Common myeloid progenitor, CD34-positive (primary cell): ENCODE data around the gene RELL1.

ENCODE experiments used
- CTCF ChIA-PET: fragments of 350-600 bp; sonication (Branson Sonifier 250); formaldehyde crosslinking; loops from one replicate; lab custom pipeline; 2021; ENCODE audit warnings: antibody characterized with exemption; lab: Charles Lee
- POLR2A ChIA-PET: fragments of 350-600 bp; sonication (Branson Sonifier 250); formaldehyde crosslinking; loops from one replicate; lab custom pipeline; 2021; ENCODE audit warnings: antibody characterized with exemption; lab: Charles Lee
- DNase-seq, 3 donors: peaks; one replicate each; pipeline versions ENCODE4 v3.0.0 to v3.0.0-alpha.2; 2013
- H3K27ac ChIP-seq, 2 experiments: 1 replicate in 1 of 2; 2 replicates in 1 of 2; pipeline ENCODE4 v1.7.0; 2013; ENCODE audit warnings: inconsistent platforms in 2 of 2, low read length in 2 of 2, mild to moderate bottlenecking in 2 of 2, low read depth in 1 of 2, moderate library complexity in 1 of 2; ENCODE audit not compliant: severe bottlenecking in 2 of 2, insufficient read depth in 1 of 2, poor library complexity in 1 of 2
- H3K27me3 ChIP-seq, 5 experiments: replicated peaks in 2 of 5; 1 replicate in 3 of 5; 2 replicates in 2 of 5; pipeline versions ENCODE4 v1.6.1 to v1.7.0; 2013; ENCODE audit warnings: low read length in 4 of 5, mild to moderate bottlenecking in 2 of 5, moderate library complexity in 2 of 5, inconsistent platforms in 1 of 5; ENCODE audit not compliant: insufficient read depth in 5 of 5, control insufficient read depth in 4 of 5
- H3K36me3 ChIP-seq, 4 experiments: 1 replicate in 2 of 4; 2 replicates in 2 of 4; pipeline versions ENCODE4 v1.6.1 to v1.7.0; 2013; ENCODE audit warnings: low read length in 3 of 4, control low read depth in 1 of 4, mild to moderate bottlenecking in 1 of 4; ENCODE audit not compliant: control insufficient read depth in 4 of 4, insufficient read depth in 4 of 4
- H3K4me1 ChIP-seq, 4 experiments: 1 replicate in 3 of 4; 2 replicates in 1 of 4; pipeline versions ENCODE4 v1.6.1 to v1.7.1; 2013; ENCODE audit warnings: low read length in 3 of 4, mild to moderate bottlenecking in 3 of 4, control low read depth in 1 of 4, inconsistent platforms in 1 of 4, moderate library complexity in 1 of 4; ENCODE audit not compliant: control insufficient read depth in 4 of 4, insufficient read depth in 4 of 4; ENCODE audit errors: control extremely low read depth in 1 of 4
- H3K4me3 ChIP-seq, 7 experiments: 1 replicate in 4 of 7; 2 replicates in 3 of 7; pipeline versions ENCODE4 v1.5.1 to v1.7.0; 2013; ENCODE audit warnings: mild to moderate bottlenecking in 7 of 7, low read length in 6 of 7, moderate library complexity in 6 of 7, inconsistent platforms in 2 of 7, low read depth in 2 of 7, control low read depth in 1 of 7; ENCODE audit not compliant: insufficient read depth in 4 of 7, control insufficient read depth in 1 of 7; ENCODE audit errors: extremely low read depth in 1 of 7
- H3K9me3 ChIP-seq, 5 experiments: 1 replicate in 4 of 5; 2 replicates in 1 of 5; pipeline versions ENCODE4 v1.6.1 to v1.7.1; 2013; ENCODE audit warnings: low read length in 4 of 5, mild to moderate bottlenecking in 2 of 5, inconsistent platforms in 1 of 5, low read depth in 1 of 5, moderate library complexity in 1 of 5; ENCODE audit not compliant: control insufficient read depth in 4 of 5, insufficient read depth in 2 of 5; ENCODE audit errors: control extremely low read depth in 1 of 5
- WGBS: methylation state at CpG from one replicate; pipeline ENCODE4 v1.1.5; 2013; ENCODE audit not compliant: insufficient coverage; 5-methylcytosine and 5-hydroxymethylcytosine counted together

The RELL1 gene

DNA sequence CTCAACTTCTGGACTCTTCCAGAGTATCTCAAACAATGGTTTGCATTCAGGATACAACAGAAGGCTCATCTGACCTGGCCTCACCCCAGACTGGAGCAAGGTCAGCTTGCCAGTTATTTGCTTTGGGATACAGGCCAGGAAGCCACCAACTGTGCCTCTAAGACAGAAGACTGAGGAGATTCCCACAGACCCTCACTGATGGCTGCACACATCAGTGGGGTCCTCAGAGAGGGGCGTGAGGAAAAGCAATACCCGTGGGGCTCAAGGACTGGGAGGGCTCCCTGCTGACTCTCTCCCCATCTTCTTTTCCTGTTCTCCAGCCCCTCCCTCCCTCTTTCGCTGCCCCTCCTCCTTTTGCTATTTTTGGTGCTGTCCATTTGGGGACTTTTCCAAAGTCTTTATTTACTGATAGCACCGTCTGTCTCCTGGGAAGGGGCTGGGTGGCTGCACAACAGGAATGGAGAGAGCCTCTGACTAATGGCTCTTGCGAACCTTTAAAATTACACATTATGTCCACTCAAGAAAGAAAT lies 23.2 kb downstream of the RELL1 start:
- Histone ChIP-seq H3K4me1 (peaks cover 8 to 38% (median 19%) of the 10 kb centered on the region in 4 experiments), H3K4me3 (no peak overlapping the region), H3K36me3 (peaks cover 3 to 15% (median 7%) of the 10 kb centered on the region in 4 experiments), H3K9me3 (peaks cover 0 to 3% (median 0%) of the 10 kb centered on the region in 5 experiments), H3K27me3 (no peaks in the 10 kb centered on the region), H3K27ac (no peak overlapping the region)
- POLR2A ChIA-PET = no interaction called here
- CTCF ChIA-PET = interaction anchor here (1.2 to 1.9 kb wide), 2 partner anchors 11 to 16 kb away, joined by 4 read pairs; no protein-coding TSS in a partner anchor
- no peak for DNase-seq
- 93% methylated on average over 3 of the region's 5 CpGs for WGBS

DNA sequence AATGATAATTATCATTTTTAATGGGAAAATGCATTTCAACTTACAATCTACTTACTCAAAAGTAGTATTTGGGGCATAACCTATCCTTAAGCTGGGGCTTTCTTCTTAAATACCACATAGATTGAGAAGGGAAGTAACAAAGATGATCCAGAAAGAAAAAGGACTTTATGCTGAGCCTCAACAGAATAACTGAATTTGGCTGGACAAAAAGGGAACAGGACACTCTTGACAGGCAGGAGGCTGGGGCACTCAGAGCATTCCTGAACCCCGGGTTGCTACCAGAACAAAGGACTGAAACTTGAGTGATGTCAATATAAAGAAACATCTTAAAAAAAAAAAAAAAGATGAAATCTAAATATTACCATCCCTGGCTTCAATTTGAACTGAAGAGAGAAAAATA lies 23.9 kb downstream of the RELL1 start:
- Histone ChIP-seq H3K36me3 (peaks cover 4 to 20% (median 11%) of the 10 kb centered on the region in 4 experiments), H3K9me3 (peaks cover 0 to 9% (median 2%) of the 10 kb centered on the region in 5 experiments), H3K27me3 (no peaks in the 10 kb centered on the region), H3K27ac (no peak overlapping the region), H3K4me1 (peaks cover 5 to 34% (median 18%) of the 10 kb centered on the region in 4 experiments), H3K4me3 (no peak overlapping the region)
- WGBS = no CpG with 5 or more reads among the region's 1 CpG
- CTCF ChIA-PET = interaction anchor here (1.2 to 1.9 kb wide), 2 partner anchors 11 to 16 kb away, joined by 4 read pairs; no protein-coding TSS in a partner anchor
- POLR2A ChIA-PET = no interaction called here
- DNase-seq = no peak

DNA sequence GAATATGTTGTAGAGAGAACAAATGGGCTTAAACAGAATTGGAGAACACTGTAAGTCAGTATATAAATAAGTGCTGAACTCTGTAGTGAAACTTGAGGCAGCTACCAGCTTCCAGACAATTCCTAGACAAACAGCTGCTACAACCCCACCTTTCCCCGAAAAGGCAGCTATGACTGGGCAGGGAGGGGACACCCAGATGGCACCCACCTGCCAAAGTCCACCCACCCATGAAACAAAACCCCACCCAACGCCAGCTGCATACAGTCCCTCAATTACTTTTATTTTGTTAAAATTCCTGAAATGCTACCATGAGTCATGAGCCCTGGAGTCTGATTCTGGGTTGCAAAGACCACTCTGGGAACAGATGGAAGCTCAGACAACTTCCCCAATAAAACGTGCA lies 24.4 kb downstream of the RELL1 start:
- Histone ChIP-seq H3K9me3 (peaks cover 0 to 14% (median 5%) of the 10 kb centered on the region in 5 experiments), H3K36me3 (peaks cover 5 to 25% (median 12%) of the 10 kb centered on the region in 4 experiments), H3K4me3 (no peak overlapping the region), H3K4me1 (peaks cover under 1 to 29% (median 13%) of the 10 kb centered on the region in 4 experiments), H3K27me3 (no peaks in the 10 kb centered on the region), H3K27ac (no peak overlapping the region)
- ChIA-PET CTCF (interaction anchor here (1.2 to 1.9 kb wide), 2 partner anchors 10 to 17 kb away, joined by 4 read pairs; no protein-coding TSS in a partner anchor), POLR2A (interaction anchor here (0.7 kb wide), 1 partner anchor 10 kb away, joined by 3 read pairs; no protein-coding TSS in a partner anchor)
- WGBS = 64% methylated on average over 2 of the region's 3 CpGs
- no peak for DNase-seq

DNA sequence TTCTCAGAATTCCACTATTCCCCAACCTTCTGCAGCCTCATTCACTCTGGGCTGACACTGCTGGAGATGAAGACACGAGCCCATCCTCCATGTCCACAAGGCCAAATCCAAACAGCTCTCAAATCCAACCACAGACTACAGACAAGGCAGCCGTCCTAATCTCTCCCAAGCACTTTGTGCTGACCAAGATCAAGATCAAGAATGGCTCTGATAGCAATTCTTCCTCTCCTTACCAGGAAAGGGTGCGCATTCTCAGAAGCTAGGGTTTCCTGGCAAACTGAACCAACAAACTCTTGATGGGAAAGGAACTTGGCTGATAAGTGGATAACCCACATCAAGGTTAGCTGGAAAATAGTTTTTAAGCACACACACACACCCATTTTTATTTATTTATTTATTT lies 26.5 kb downstream of the RELL1 start:
- no peak for DNase-seq
- peaks cover 0 to 12% (median 4%) of the 10 kb centered on the region in 4 experiments for H3K4me1 ChIP-seq
- H3K4me3 ChIP-seq = no peak overlapping the region
- ChIA-PET CTCF (interaction anchor here (0.7 to 1.4 kb wide), 3 partner anchors 13 to 134 kb away, joined by 3 to 4 read pairs (median 4); no protein-coding TSS in a partner anchor), POLR2A (interaction anchor here (0.6 kb wide), 2 partner anchors 14 to 106 kb away, joined by 3 read pairs; no protein-coding TSS in a partner anchor)
- WGBS = 51% methylated on average over 2 of the region's 3 CpGs
- H3K27me3 ChIP-seq = no peaks in the 10 kb centered on the region
- peaks cover 0 to 33% (median 17%) of the 10 kb centered on the region in 5 experiments for H3K9me3 ChIP-seq
- H3K36me3 ChIP-seq = peaks cover 5 to 36% (median 25%) of the 10 kb centered on the region in 4 experiments
- H3K27ac ChIP-seq = no peak overlapping the region

DNA sequence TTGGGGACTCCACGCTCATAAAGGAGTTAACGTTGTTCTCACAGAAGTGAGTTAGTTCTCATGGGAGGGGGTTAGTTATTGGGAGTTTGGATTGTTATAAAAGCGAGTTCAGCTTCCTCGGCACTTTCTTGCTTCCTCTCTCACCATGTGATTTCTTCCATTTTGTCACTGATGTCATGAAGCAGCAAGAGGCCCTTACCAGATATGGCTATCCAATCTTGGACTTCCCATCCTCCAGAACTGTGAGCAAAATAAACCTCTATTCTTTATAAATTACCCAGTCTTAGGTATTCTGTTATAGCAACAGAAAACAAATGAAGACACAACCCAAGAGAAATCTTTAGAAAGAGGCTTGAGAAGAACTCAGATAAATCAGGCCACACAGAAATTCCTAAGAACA lies 29.5 kb downstream of the RELL1 start:
- ChIA-PET POLR2A (no interaction called here), CTCF (interaction anchor here (1.5 to 2.7 kb wide), 2 partner anchors 16 to 22 kb away, joined by 3 to 6 read pairs; no protein-coding TSS in a partner anchor)
- H3K4me3 ChIP-seq = no peak overlapping the region
- H3K9me3 ChIP-seq = peaks cover 2 to 44% (median 17%) of the 10 kb centered on the region in 5 experiments
- peak in 1 of 3 donors; percentile 30 for DNase-seq
- peaks cover 5 to 44% (median 28%) of the 10 kb centered on the region in 4 experiments for H3K36me3 ChIP-seq
- no peaks in the 10 kb centered on the region for H3K4me1 ChIP-seq
- no peaks in the 10 kb centered on the region for H3K27me3 ChIP-seq
- no peak overlapping the region for H3K27ac ChIP-seq
- WGBS = 100% methylated on average over 1 of the region's 4 CpGs

DNA sequence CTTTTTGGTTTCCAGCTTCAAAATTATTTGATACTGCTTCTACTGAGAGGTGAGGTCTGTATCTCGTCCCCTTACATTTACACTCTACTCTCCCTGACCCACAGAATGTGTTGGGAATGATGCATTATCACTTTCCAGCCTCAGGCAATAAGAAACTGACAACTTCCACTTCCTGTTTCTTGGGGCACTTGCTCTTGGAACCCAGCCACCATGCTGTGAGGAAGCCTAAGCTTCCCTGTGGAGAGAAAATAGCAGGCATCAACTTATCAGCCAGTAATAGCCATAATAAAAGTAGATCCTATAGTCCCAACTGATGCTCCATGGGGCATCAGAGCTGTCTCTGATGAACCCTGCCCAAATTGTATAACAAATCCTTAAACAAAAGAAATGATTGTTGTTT lies 32.6 kb downstream of the RELL1 start:
- H3K36me3 ChIP-seq = peaks cover 5 to 47% (median 31%) of the 10 kb centered on the region in 4 experiments
- H3K27me3 ChIP-seq = no peaks in the 10 kb centered on the region
- no peak for DNase-seq
- no peak overlapping the region for H3K4me3 ChIP-seq
- H3K27ac ChIP-seq = no peak overlapping the region
- ChIA-PET CTCF (interaction anchor here (1.3 kb wide), 1 partner anchor 51 kb away, joined by 3 read pairs; no protein-coding TSS in a partner anchor), POLR2A (interaction anchor here (1.2 kb wide), 1 partner anchor 22 kb away, joined by 3 read pairs; no protein-coding TSS in a partner anchor)
- H3K4me1 ChIP-seq = no peaks in the 10 kb centered on the region
- no CpG with 5 or more reads among the region's 1 CpG for WGBS
- peaks cover 2 to 44% (median 17%) of the 10 kb centered on the region in 5 experiments for H3K9me3 ChIP-seq
